Left renal cortex interstitium (tissue), 4 donors: ENCODE results near the gene ADGRA1. TPM values are rescaled to one million over a fixed set of nuclear protein-coding genes. Genes with fewer than 3 reads are reported as not detected.
"Not testable (repeated sequence)": the region's sequence is repeated elsewhere in the genome, so short reads cannot be mapped to it uniquely, and the experiment has no call there.

Experiments used
- DNase-seq, 4 donors: peaks; one replicate each; pipeline ENCODE4 v3.0.0-alpha.2; 2013; ENCODE audit warnings: low read depth in 4 of 4, low spot score in 2 of 4, missing footprints in 1 of 4
- polyA plus RNA-seq, 4 donors: library from polyadenylated mRNA; unstranded; fragments of 120-200 nt; gene quantifications; one replicate each; pipeline ENCODE4 v1.2.1, GENCODE V29; 2013; ENCODE audit not compliant: insufficient read length in 4 of 4

ADGRA1 gene
- polyA plus RNA-seq, 4 donors, result 1.4 to 1.6 (median 1.6) TPM

- DNase-seq, result no peak
Observed at GRCh38 chr10:133139551-133140065, 51.9 kb downstream of the ADGRA1 start.

- DNase-seq, result no peak
Observed at GRCh38 chr10:133140417-133141143, 52.9 kb downstream of the ADGRA1 start.

DNA sequence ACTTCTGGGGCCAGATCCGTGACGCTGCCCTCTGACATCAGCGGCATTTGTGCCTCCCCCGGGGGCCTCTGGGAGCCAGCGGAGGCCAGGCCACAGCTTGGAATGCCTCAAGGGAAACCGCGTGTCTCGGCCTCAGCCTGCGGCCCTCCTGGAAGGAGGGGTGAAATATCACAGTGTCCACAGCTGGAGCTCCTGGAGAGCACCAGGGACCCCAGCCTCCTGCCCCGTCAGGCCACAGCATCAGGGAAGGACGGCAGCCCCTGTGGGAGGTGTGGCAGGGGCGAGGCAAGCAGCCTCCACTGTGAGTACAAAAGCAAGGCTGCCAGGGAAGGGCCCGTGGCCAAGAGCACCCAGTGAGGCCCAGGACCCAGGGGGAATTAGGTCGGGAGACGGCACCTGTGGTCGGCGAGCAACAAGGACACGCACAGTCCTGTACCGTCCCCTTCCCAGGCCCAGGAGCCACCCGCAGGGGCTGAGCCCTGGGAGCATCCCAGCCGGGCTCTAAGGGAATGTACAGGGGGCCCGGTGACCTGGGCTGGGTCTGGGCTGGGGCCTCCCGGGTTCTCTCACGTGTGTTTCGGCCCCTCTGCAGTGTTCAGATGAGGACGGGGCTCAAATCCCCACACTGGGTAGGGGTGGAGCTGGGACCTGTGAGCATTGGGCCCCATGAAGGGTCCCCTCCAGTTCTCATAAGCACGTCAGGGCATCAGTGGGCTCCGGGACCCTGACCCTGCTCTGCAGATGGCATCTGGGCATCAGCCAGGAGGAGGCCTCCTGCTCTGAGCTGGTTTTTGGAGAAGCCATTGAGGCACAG lies 53.6 kb downstream of the ADGRA1 start:
- no peak for DNase-seq

GRCh38 chr10:133141958-133142340 lies 54.2 kb downstream of the ADGRA1 start:
- DNase-seq, result no peak

DNA sequence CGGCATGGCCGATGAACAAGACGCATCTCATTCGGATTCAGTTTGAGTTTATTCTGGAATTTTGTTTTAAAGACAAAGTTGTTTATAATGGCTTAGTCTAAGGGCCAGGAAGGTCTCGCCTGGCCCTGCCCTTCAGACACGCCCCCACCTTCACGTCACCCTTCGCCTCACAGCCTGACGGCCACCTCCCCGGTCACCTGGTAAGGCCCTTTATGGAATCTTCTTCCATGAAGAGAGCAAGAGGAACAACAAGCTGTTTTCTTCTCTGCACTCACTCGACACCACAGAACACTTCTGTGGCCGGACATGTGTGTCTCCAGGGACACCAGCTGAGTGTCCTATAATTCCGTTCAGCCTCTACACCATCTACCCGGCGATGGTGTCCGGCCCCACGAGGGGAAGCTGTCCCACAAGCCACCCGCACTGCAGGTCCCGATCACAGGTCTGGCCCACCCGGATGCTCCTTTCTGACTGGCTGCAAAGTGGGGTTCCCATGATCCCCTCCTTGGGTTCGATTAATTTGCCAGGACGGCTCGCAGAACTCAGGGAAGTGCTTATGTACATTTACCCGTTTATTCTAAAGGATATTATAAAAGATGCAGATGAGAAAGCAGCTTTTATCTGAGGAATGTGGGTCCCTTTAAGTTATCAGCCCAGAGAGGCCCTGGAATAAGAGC lies 54.9 kb downstream of the ADGRA1 start:
- no peak for DNase-seq

GRCh38 chr10:133143200-133143533 lies 55.4 kb downstream of the ADGRA1 start:
- no peak for DNase-seq

DNA sequence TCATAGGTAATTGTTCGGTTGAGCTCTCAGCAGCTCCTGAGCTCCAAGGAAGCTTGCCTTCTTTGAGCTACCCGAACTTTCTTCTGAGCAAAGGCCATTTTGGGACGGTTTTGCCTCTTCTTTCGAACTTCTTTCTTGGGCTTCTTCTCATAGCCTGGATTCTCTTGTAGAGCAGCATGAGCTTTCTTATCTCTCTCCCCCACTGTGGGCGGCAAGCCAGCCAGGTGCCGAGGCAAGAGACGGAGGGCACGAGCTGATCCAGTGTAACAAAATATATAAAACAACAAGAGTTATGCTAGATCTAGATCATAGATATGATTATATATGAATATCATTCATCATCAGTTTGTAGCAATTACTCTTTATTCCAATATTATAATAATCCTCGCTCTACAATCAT lies 55.8 kb downstream of the ADGRA1 start:
- DNase-seq, result no peak

GRCh38 chr10:133144771-133145170 lies 57.0 kb downstream of the ADGRA1 start:
- DNase-seq, result no peak

GRCh38 chr10:133150226-133150625 lies 62.5 kb downstream of the ADGRA1 start:
- DNase-seq, result no peak

DNA sequence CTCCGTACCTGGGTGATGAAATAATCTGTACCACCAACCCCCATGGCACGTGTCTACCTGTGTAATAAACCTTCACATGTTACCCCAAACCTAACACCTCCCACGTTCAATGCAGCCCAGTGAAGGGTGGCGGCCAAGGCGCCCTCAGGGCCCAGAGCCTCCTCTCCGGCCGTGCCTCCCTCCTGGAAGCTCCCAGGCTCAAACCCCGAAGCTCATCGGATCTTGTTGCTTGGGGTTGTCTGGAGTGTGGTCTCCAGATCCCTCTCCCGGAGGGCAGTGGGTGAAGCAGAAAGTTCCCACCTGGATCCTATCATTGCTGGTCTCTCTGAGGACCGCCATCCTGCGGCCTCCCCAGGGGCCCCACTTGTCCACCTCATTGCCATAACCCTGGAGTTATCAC lies 62.9 kb downstream of the ADGRA1 start:
- DNase-seq, result no peak

- DNase-seq, result not testable (repeated sequence)
Observed at GRCh38 chr10:133151071-133151470, 63.3 kb downstream of the ADGRA1 start.

- no peak for DNase-seq
Observed at GRCh38 chr10:133151543-133151972, 63.8 kb downstream of the ADGRA1 start.

- no peak for DNase-seq
Observed at GRCh38 chr10:133154411-133154810, 66.7 kb downstream of the ADGRA1 start.

DNA sequence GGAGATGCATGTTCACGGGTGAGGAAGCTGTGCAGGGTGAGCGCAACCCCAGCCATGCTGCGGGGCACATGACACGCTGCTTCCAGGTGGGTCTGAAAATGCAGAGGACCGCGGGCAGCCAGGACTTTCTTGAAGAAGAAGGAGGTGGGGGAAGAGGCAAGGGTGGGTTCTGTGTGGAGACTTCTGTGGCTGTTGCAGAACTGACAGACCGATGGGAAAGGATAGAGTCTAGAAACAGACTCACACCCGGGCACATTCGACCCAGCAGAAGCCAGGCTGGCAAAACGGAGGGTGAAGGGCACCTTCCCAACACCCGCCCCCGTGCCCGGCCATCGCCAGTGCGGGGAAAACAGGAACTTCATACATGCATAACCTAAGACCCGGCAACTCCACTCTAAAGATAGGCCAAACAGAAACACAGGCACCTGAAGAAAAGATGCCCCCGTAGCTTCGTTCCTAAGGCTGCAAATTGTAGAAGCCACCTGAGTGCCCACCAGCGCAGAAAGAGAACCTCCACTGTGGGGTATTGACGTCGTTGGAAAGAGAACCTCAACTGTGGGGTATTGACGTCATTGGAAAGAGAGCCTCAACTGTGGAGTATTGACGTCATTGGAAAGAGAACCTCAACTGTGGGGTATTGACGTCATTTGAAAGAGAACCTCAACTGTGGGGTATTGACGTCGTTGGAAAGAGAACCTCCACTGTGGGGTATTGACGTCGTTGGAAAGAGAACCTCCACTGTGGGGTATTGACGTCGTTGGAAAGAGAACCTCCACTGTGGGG lies 67.5 kb downstream of the ADGRA1 start:
- no peak for DNase-seq

DNA sequence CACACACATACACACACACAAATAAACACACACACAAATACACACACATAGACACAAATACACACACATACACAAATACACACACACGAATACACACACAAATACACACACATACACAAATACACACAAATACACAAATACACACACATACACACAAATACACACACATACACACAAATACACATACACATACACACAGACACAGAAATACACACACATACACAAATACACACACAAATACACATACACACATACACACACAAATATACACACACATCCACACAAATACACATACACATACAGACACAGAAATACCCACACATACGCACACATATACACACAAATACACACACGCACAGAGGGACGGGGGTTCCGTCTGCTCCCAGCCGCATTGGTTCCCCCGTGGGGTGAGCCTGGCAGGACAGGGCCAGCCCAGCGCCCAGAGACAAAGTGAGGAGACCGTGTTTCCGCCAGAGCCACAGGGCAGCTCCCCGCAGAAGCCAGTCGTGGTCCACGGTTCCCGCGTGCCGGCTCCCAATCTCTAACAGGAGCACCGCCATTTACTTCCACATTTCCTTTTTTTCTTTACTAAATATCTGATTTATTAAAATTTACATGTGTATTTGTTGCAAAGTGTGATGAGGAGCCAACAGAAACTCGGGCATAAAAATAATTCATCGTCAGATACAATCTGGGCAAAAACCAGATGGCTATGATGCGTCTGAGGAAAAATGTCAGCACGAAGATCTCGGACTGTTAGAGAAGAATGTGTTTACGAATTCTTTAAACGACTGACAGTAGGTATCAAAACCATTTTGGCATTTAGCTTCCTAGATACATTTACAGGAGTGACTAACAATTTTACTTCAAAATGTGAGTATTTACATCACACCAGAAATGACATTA lies 69.2 kb downstream of the ADGRA1 start:
- DNase-seq, result no peak

DNA sequence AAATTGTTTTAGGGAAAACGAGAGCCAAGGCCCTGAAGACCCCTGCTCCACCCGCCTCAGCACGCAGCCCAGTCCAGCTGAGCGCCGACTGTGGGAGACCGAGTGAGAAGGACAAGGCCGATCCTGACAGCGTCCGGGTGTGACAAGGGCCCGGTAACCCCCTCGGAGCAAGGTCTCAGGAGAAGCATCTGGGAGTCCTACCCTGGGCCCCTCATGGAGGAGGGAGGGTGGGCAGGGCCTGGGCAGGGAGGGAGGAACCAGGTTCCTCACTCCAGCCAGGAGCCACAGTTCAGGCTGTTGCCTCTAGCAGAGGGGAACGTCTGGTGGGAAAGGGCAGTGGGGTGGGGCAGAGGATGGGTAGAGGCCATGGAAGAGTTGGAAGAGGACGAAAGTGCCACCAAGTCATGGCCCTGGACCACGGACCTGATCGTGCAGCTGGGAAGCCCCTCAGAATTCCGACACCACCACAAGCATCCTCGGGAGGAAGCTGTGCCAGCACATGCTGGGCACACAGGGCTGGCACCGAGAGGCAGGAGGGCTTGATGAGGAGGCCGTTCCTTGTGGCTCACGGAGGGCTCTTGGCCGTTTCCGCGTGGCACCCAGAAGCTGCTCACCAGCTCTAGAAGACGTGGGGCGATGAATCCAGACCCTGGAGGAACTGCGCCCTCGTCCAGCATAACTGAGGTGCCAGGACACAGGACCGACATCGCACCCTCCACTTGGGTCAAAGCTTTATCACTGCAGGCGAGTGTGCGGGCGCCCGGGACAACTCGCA lies 70.1 kb downstream of the ADGRA1 start:
- no peak for DNase-seq

DNA sequence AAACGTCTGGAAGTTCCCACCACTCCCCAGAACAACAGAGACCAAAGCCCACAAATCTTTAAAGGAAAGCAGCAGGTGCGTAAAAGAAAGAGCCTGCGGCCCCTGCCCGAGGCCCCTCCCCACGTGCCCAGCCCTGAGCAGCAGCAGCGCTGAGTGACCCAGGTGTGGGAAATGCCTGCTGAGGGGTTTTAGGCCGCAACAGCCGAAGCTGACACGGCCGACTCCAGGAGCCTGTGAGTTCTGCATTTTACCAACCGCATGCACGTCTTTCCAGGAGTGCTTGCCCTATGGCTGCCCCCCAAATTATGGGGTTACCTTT lies 70.7 kb downstream of the ADGRA1 start:
- DNase-seq, result no peak

DNA sequence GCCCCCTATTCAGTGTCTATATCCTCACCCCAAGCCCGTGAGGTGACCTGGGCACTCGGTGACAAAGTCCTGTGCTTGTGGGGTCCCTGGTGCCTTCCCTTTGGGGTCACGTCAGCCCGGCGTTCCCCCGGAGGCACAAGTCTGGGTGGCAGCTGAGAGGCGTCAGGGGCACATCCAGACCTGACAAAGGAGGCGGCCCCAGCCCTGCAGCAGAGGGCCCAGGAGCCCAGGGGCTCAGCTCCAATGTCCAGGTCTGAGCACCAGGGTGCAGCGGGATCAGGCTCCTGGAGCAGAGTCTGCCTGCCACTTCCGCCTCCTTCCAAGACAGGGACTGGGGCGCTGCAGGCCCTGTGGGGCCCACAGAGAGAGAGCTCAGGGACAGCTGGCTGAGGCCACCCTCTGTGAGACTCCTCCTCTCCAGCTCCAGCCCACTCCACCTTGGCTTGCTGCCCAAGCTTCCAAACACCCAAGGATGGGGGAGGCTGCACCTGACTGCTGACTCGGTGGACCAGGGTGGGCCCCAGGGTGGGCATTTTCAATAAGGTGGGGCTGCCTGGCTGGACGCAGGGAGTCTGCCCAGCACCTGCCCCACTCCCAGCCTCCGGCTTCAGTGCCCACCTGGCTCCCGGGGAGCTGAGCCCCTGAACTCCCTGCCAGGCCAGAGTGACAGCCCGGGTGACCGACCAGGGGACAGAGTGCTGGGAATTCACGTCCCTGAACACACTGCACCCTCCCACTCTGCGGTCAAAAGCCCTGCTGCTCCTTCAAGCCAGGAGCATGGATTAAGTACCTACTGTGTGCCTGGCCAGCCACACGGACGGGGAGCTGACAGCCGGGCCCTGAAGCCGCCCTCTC lies 71.3 kb downstream of the ADGRA1 start:
- peak in 1 of 4 donors; percentile 43 for DNase-seq
